K562 (cell line): Measurements from ENCODE around the gene PRDM10. TPM values are rescaled to one million over a fixed set of nuclear protein-coding genes. Genes with fewer than 3 reads are reported as not detected.

Source experiments
- CAMTA2 ChIP-seq: fragments of 250-450 bp; sonication (Bioruptor Pico); conservative IDR thresholded peaks from 2 replicates; pipeline ENCODE4 v1.5.1; 2022
- EHMT2 ChIP-seq: fragments of 450-650 bp; IDR thresholded peaks from 2 replicates; pipeline ENCODE4 v1.6.1; 2018; ENCODE audit warnings: antibody characterized with exemption
- JUNB ChIP-seq: fragments of 450-650 bp; formaldehyde crosslinking; conservative IDR thresholded peaks from 2 replicates; pipeline ENCODE4 v1.4.0; 2020; ENCODE audit warnings: mild to moderate bottlenecking
- SMARCA4 ChIP-seq: fragments of 450-650 bp; IDR thresholded peaks from 2 replicates; pipeline ENCODE4 v1.6.1; 2016
- SMARCE1 ChIP-seq: fragments of 450-650 bp; IDR thresholded peaks from 2 replicates; pipeline ENCODE4 v1.7.1; 2016; ENCODE audit warnings: mild to moderate bottlenecking
- SNRNP70 ChIP-seq: fragments of 200-400 bp; formaldehyde crosslinking; optimal IDR thresholded peaks from 2 replicates; pipeline ENCODE3; 2017; ENCODE audit warnings: low read depth, low read length
- STAT5A ChIP-seq: IDR thresholded peaks from 2 replicates; pipeline ENCODE4 v1.6.1; 2012; ENCODE audit warnings: low read length, inconsistent platforms, borderline replicate concordance
- TAF1 ChIP-seq: IDR thresholded peaks from 2 replicates; pipeline ENCODE4 v1.6.1; 2011; ENCODE audit warnings: mild to moderate bottlenecking, low read length, moderate library complexity; ENCODE audit not compliant: insufficient read depth, control insufficient read depth, severe bottlenecking; ENCODE audit errors: extremely low read depth
- TCF3 ChIP-seq: sonication (generic); formaldehyde crosslinking; IDR thresholded peaks from 2 replicates; pipeline ENCODE4 v1.4.0; 2020; ENCODE audit warnings: mild to moderate bottlenecking, missing genetic modification reagents
- VEZF1 ChIP-seq: fragments of 200-800 bp; sonication (Bioruptor generic); IDR thresholded peaks from 2 replicates; pipeline ENCODE4 v1.6.1; 2017; ENCODE audit warnings: missing genetic modification characterization, missing compliant biosample characterization
- ZNF184 ChIP-seq: sonication (generic); formaldehyde crosslinking; IDR thresholded peaks from 2 replicates; pipeline ENCODE4 v1.5.0; 2020; ENCODE audit warnings: missing genetic modification reagents
- ZNF224 ChIP-seq: sonication (generic); formaldehyde crosslinking; IDR thresholded peaks from 2 replicates; pipeline ENCODE4 v1.8.0; 2022; ENCODE audit warnings: mild to moderate bottlenecking, missing genetic modification reagents
- polyA plus RNA-seq, 8 experiments: library from polyadenylated mRNA; depleted of rRNA in 4 of 8; stranded (reverse) in 5 of 8; unstranded in 3 of 8; fragments of >200 nt; fragmentation: Nextera tagmentation in 2 of 8; fragmentation: Illumina TruSeq in 1 of 8; extraction: Ambion mirVana in 2 of 8; extraction: Trizol in 1 of 8; gene quantifications; 2 replicates each; pipeline versions ENCODE4 v1.2.1 to v1.2.3, GENCODE V29; 2011 to 2014; ENCODE audit warnings: inconsistent platforms in 1 of 8, missing spikeins in 1 of 8
- total RNA-seq, 7 experiments: library from RNA; depleted of rRNA in 6 of 7; stranded (reverse); fragments of >200 nt in 6 of 7; fragmentation: Illumina TruSeq in 2 of 7; extraction: Trizol in 2 of 7; gene quantifications; 2 replicates each; pipeline versions ENCODE4 v1.2.1 to v1.2.3, GENCODE V29; 2011 to 2021; ENCODE audit warnings: low replicate concordance in 1 of 7
- TF ChIP-seq, protein P1 (sequence below): fragments of 250-450 bp; sonication (Bioruptor Pico); IDR thresholded peaks from 2 replicates; pipeline ENCODE4 v1.8.0; 2021; ENCODE audit warnings: moderate library complexity, mild to moderate bottlenecking, inconsistent platforms
- TF ChIP-seq, protein P2 (sequence below): fragments of 150-350 bp; IDR thresholded peaks from 2 replicates; pipeline ENCODE4 v1.6.1; 2014; ENCODE audit warnings: low read depth, mild to moderate bottlenecking, low read length, borderline replicate concordance
- TF ChIP-seq, protein P3 (sequence below): fragments of 450-650 bp; IDR thresholded peaks from 2 replicates; pipeline ENCODE4 v1.7.0; 2016; ENCODE audit warnings: borderline replicate concordance
- TF ChIP-seq, protein P4 (sequence below), 2 experiments: fragments of 450-650 bp; IDR thresholded peaks; 2 replicates each; pipeline ENCODE4 v1.6.1; 2018; ENCODE audit warnings: mild to moderate bottlenecking in 2 of 2, low read depth in 1 of 2; ENCODE audit not compliant: partially characterized antibody in 2 of 2

PRDM10 gene
- total and polyA plus RNA-seq, 9 of the 15 experiments (the other 6 are each of a cell fraction or from before 2014, with no cell fraction given) = 0.89 to 9.3 (median 4.5) TPM

DNA sequence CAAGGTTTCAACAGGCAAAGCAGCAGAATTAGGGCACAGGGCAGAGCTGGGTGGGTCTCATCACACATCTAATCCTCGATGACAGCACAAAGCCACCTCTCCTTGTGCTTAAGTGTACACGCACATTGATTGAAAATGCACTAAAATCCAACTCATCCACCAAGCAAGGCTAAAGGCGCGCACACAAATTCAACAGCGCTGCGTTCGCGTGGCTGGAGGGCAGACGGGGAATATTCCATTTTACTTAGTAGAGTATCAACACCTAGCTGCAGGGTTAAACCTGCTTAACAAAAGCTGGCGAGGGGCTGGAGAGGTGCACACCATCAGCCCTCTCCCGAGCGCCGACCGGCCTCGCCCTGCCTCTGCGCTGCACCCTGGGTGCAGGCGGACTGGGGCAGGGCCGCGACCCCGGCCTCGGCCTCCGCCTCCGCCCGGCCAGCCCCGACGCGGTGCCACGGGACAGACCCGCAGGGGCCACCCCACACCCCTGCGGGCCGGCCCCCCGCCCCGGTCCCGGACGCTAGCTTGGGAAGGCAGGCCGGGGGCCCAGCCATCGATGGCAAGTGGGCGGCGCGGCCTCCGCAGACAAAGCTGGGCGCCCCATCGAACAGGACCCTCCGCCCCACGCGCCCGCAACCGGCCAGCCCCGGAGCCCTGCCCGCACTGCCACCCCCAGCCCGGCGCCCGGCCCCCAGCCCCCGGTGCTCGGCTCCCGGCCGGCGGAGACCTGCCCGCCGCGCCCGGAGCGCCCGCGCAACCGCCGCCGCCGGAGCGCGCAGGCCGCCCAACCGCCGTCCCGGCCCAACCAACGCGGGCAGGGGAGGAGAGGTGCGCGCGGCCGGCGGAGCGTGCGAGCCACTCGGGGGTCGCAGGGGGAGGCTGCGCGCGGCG lies 929 bp downstream of the PRDM10 start (continued):
- no peak for TF ChIP-seq STAT5A
- TF ChIP-seq, protein P1, sequence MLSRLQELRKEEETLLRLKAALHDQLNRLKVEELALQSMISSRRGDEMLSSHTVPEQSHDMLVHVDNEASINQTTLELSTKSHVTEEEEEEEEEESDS (CRISPR knock-in tag) = no peak
- no peak for TF ChIP-seq EHMT2
- 0 out of 2 replicates have a peak, but pooled peaks have one; percentile 25 for TF ChIP-seq SMARCA4
- no peak for TF ChIP-seq ZNF184
- TF ChIP-seq, protein P2, sequence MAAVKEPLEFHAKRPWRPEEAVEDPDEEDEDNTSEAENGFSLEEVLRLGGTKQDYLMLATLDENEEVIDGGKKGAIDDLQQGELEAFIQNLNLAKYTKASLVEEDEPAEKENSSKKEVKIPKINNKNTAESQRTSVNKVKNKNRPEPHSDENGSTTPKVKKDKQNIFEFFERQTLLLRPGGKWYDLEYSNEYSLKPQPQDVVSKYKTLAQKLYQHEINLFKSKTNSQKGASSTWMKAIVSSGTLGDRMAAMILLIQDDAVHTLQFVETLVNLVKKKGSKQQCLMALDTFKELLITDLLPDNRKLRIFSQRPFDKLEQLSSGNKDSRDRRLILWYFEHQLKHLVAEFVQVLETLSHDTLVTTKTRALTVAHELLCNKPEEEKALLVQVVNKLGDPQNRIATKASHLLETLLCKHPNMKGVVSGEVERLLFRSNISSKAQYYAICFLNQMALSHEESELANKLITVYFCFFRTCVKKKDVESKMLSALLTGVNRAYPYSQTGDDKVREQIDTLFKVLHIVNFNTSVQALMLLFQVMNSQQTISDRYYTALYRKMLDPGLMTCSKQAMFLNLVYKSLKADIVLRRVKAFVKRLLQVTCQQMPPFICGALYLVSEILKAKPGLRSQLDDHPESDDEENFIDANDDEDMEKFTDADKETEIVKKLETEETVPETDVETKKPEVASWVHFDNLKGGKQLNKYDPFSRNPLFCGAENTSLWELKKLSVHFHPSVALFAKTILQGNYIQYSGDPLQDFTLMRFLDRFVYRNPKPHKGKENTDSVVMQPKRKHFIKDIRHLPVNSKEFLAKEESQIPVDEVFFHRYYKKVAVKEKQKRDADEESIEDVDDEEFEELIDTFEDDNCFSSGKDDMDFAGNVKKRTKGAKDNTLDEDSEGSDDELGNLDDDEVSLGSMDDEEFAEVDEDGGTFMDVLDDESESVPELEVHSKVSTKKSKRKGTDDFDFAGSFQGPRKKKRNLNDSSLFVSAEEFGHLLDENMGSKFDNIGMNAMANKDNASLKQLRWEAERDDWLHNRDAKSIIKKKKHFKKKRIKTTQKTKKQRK = no peak
- TF ChIP-seq, protein P3, sequence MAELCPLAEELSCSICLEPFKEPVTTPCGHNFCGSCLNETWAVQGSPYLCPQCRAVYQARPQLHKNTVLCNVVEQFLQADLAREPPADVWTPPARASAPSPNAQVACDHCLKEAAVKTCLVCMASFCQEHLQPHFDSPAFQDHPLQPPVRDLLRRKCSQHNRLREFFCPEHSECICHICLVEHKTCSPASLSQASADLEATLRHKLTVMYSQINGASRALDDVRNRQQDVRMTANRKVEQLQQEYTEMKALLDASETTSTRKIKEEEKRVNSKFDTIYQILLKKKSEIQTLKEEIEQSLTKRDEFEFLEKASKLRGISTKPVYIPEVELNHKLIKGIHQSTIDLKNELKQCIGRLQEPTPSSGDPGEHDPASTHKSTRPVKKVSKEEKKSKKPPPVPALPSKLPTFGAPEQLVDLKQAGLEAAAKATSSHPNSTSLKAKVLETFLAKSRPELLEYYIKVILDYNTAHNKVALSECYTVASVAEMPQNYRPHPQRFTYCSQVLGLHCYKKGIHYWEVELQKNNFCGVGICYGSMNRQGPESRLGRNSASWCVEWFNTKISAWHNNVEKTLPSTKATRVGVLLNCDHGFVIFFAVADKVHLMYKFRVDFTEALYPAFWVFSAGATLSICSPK = no peak
- no peak for TF ChIP-seq TCF3 (CRISPR knock-in tag)
- TF ChIP-seq, protein P4, sequence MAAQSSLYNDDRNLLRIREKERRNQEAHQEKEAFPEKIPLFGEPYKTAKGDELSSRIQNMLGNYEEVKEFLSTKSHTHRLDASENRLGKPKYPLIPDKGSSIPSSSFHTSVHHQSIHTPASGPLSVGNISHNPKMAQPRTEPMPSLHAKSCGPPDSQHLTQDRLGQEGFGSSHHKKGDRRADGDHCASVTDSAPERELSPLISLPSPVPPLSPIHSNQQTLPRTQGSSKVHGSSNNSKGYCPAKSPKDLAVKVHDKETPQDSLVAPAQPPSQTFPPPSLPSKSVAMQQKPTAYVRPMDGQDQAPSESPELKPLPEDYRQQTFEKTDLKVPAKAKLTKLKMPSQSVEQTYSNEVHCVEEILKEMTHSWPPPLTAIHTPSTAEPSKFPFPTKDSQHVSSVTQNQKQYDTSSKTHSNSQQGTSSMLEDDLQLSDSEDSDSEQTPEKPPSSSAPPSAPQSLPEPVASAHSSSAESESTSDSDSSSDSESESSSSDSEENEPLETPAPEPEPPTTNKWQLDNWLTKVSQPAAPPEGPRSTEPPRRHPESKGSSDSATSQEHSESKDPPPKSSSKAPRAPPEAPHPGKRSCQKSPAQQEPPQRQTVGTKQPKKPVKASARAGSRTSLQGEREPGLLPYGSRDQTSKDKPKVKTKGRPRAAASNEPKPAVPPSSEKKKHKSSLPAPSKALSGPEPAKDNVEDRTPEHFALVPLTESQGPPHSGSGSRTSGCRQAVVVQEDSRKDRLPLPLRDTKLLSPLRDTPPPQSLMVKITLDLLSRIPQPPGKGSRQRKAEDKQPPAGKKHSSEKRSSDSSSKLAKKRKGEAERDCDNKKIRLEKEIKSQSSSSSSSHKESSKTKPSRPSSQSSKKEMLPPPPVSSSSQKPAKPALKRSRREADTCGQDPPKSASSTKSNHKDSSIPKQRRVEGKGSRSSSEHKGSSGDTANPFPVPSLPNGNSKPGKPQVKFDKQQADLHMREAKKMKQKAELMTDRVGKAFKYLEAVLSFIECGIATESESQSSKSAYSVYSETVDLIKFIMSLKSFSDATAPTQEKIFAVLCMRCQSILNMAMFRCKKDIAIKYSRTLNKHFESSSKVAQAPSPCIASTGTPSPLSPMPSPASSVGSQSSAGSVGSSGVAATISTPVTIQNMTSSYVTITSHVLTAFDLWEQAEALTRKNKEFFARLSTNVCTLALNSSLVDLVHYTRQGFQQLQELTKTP (IDR thresholded peaks at IDR 0.05; ENCODE audit: low read depth in 1 of 2, partially characterized antibody in 2 of 2) = no peak
- TF ChIP-seq TAF1 = peak; percentile 3
- no peak for TF ChIP-seq VEZF1
- TF ChIP-seq ZNF224 (CRISPR knock-in tag) = no peak
- TF ChIP-seq SNRNP70 = no peak
- TF ChIP-seq JUNB = no peak
- no peak for TF ChIP-seq CAMTA2
- no peak for TF ChIP-seq SMARCE1
